ENCODE results near the gene TCF3.
"Not testable (repeated sequence)": the region's sequence is repeated elsewhere in the genome, so short reads cannot be mapped to it uniquely, and the experiment has no call there.

The TCF3 gene

DNA sequence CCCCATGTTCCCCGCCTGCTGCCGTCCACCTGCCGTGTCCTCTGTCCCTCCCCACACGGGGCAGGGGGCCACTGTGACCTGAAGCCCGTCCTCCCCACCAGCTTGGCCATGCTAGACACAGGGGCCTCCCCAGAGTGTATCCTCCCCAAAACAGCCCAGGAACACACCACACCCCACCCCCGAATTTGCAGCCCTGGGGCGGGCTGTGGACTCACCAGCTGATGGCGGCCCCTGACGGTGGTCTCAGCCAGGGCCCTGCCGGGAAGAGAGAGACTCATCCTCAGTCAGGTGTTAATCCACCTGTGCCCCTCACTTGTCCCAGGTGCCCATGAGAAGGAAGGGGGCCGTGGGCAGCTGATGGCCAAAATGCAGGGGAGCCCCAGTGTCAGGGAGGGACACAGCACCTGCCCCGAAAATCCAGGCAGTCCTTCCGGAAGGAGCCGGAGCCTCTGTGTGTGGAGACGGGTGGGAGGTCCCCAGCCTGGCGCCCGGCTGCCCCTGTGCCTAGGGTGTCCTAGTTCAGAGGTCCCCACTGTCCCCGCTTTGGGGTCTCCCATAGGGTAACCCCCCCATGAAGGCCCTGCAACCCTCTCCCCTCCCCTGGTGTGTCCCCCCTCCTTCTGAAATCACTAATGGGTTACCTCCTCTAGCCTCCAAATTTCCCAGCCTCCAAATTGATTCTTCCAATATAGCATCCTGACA lies 39.3 kb upstream of the TCF3 start:
- H3K4me3 ChIP-seq (ENCODE audit: low read depth, low read length) = no peak overlapping the region
- TF ChIP-seq, protein P1, sequence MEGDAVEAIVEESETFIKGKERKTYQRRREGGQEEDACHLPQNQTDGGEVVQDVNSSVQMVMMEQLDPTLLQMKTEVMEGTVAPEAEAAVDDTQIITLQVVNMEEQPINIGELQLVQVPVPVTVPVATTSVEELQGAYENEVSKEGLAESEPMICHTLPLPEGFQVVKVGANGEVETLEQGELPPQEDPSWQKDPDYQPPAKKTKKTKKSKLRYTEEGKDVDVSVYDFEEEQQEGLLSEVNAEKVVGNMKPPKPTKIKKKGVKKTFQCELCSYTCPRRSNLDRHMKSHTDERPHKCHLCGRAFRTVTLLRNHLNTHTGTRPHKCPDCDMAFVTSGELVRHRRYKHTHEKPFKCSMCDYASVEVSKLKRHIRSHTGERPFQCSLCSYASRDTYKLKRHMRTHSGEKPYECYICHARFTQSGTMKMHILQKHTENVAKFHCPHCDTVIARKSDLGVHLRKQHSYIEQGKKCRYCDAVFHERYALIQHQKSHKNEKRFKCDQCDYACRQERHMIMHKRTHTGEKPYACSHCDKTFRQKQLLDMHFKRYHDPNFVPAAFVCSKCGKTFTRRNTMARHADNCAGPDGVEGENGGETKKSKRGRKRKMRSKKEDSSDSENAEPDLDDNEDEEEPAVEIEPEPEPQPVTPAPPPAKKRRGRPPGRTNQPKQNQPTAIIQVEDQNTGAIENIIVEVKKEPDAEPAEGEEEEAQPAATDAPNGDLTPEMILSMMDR (IDR thresholded peaks at IDR 0.05; ENCODE audit: insufficient read depth, low read depth, low read length, missing control alignments) = no peak
- DNase-seq (ENCODE audit: low read depth) = no peak

DNA sequence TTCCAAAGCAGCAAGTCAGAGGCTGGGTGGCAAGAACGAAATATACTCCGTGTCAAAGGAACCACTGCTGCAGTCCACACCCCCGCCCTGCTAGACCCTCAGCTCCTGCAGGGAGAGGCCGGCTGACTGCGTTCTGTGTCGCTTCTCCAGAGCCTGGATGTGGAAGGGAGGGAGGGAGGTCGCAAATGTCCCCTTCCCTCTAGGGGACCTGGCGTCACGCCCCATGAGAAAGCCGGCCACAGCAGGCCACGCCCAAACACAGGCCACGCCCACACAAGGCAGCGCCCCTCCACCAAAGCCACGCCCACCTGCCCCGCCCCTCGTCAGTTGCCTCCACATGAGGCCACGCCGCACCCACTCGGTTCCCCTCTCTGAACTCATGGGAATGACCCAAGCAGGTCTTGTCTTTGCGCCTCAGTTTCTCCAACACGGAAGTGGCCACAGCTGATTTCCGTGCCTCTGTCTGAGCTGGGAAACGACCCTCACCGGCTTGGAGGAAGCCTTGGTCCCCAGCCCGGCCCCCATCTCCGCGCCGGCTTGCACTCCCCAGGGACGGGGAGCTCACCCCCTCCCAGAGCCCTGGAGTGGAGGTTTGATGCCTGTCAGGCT lies 38.4 kb upstream of the TCF3 start:
- TF ChIP-seq, protein P1 (IDR thresholded peaks at IDR 0.05; ENCODE audit: insufficient read depth, low read depth, low read length, missing control alignments) = no peak
- DNase-seq (ENCODE audit: low read depth) = peak; percentile 55
- H3K4me3 ChIP-seq (ENCODE audit: low read depth, low read length) = no peak overlapping the region

DNA sequence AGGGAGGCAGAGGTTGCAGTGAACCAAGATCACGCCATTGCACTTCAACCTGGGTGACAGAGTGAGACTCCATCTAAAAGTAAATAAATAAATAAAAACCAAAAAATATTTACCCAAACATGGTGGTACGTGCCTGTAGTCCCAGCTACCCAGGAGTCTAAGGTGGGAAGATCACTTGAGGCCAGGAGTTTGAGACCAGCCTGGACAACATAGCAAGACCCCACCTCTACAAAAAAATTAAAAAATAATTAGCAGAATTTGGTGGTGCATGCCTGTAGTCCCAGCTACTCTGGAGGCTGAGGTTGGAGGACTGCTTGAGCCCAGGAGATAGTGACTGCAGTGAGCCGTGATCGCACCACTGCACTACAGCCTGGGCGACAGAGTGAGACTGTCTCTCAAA lies 33.4 kb upstream of the TCF3 start:
- not testable (repeated sequence) for H3K4me3 ChIP-seq (ENCODE audit: low read depth, low read length); DNase-seq (ENCODE audit: low read depth)

DNA sequence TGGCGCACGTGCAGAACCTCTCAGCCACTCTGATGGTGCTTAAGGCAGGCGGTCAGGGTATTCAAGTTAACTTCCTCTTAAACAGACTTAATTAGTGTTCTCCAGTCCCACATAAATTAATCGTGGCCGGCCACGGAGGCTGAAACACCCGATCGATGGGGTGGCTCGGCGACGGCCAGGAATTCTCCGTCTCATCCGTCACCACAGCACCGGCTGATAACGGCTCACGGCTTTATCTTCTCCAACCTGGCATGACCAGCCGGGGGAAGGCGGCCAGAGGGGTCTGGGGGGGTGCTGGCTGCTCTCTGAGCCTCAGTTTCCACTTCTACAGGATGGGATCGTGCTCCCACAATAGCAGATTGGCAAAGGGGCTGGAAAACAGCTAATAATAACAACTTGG lies 32.6 kb upstream of the TCF3 start:
- no peak overlapping the region for H3K4me3 ChIP-seq (ENCODE audit: low read depth, low read length)
- DNase-seq (ENCODE audit: low read depth) = no peak
- TF ChIP-seq, protein P1 (IDR thresholded peaks at IDR 0.05; ENCODE audit: insufficient read depth, low read depth, low read length, missing control alignments) = no peak

DNA sequence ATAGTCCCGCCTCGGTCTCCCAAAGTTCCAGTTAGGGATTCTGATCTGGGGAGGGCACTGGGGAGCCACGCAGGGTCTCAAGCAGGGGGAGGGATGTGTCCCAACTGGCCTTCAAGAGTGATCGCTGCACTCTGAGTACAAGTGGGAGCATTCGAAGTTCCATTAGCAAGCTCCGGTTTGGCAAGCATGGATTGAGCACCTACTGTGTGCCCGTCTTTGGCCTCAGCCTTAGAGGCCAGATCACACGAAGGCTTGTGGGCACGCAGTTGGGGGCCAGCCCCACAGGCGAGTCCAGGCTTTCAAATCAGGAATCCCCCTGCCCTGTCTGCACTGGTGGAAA lies 32.1 kb upstream of the TCF3 start:
- DNase-seq (ENCODE audit: low read depth) = no peak
- H3K4me3 ChIP-seq (ENCODE audit: low read depth, low read length) = no peak overlapping the region
- TF ChIP-seq, protein P1 (IDR thresholded peaks at IDR 0.05; ENCODE audit: insufficient read depth, low read depth, low read length, missing control alignments) = no peak

DNA sequence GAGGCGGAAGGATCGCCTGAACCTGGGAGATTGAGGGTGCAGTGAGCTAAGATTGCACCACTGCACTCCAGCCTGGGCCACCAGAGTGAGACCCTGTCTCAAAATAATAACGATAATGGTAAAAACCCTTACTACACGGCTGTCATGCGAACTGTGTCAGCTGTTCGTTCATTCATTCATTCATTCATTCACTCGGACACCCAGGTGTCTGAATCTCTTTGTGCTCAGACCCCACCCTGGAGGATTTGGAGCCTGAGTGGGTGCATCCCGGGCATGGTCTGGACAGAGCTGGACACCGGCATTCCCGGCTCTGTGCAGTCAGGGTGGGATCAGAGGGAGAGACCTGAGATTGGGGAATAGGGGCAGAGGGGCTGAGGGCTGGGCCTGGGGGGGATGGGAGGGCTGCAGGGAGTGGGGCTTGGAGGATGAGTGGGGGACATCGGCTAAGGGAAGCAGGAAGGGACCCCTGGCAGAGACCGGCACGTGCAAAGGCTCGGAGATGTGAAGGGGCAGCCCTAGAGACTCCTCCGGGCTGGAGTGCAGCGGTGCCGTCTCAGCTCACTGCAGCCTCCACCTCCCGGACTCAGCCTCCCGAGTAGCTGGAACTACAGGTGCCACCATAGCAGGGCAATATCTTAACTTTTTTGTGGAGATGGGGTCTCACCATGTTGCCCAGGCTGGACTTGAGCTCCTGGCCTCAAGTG lies 31.6 kb upstream of the TCF3 start:
- H3K4me3 ChIP-seq (ENCODE audit: low read depth, low read length) = no peak overlapping the region
- no peak for DNase-seq (ENCODE audit: low read depth)
- TF ChIP-seq, protein P1 (IDR thresholded peaks at IDR 0.05; ENCODE audit: insufficient read depth, low read depth, low read length, missing control alignments) = no peak

DNA sequence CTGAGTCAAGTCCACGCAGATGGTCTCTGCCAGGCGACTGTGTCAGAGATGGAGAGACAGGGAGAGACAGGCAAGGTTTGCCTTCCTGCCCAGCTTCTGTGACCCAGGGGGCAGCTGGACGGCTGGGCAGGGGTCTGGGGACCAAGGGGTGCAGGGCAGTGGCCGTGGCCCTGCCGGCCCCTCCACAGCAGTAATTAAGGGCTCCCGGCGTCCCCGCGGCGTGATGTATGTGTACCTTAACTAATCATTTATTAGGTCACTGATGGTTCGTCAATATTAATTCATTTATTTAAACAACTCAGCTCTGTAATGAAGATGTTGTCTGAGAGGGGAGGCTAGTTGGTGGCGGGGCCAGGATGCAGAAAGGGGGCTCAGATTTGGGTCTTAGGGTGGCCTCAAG lies 28.6 kb upstream of the TCF3 start:
- no peak overlapping the region for H3K4me3 ChIP-seq (ENCODE audit: low read depth, low read length)
- TF ChIP-seq, protein P1 (IDR thresholded peaks at IDR 0.05; ENCODE audit: insufficient read depth, low read depth, low read length, missing control alignments) = no peak
- no peak for DNase-seq (ENCODE audit: low read depth)
